Kidney glomerular epithelial cell (primary cell): Measurements from ENCODE around the gene MAP1LC3B2.

Source experiments
- DNase-seq: peaks from one replicate; lab custom pipeline; 2025; lab: John Stamatoyannopoulos, UW

Gene MAP1LC3B2

GRCh38 chr12:116559162-116559935, at the start of gene MAP1LC3B2:
Gene MAP1LC3B2, plus strand, starts transcription at chr12:116559381. Its CDS starts 16,562 bp downstream, at chr12:116575943.
- DNase-seq, result peak; percentile 69

- DNase-seq, result no peak
Measured at GRCh38 chr12:116513944-116514343, 45.2 kb upstream of the MAP1LC3B2 start.

- DNase-seq, result no peak
Measured at GRCh38 chr12:116515684-116516083, 43.5 kb upstream of the MAP1LC3B2 start.

DNA sequence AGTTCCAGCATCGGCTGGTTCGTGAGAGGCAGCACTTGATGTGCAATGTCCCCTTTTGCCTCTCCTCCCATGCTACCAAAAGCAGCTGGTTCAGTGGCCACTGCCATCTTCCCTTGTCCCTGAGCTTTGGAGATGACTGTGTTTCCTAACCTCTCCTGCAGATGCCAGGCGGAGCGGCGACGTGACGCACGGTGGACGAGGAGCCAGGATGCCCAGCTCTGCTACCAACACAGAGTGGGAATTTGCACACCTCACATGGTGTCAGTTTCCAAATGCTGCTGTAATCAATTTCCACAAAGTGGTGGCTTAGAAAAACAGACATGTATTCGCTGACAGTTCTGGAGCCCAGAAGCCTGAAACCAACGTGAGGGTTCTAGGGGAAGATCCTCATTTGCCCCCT, 42.5 kb upstream of the MAP1LC3B2 start:
- DNase-seq, result no peak

DNA sequence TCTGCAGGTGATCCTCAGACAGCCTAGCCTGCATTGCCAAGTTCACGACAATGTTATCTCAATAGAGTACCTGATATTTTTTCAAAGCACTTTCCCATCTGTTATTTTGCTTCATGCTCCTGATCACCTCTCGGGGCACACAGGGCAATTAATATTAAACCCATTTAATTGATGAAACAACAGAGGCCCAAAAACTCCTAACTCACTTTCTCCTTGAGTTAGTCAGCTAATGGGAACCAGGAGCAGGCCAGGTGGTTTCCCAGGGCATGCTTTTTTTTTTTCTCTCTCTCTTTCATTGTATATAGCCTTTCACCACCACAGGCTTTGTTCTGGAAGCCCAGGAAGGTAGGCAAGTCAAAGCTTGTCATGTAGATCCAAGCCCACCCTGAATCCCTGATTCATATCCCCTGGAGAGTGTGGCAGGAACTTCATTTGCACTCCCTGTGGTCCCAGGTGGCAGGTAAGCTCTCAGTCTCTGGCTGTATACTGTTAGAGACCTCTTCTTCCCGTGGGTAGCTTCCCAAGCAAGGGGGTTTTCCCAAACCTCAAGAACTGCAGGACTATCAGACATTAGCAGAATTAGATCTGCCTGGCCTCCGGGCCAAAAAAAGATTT, 41.6 kb upstream of the MAP1LC3B2 start:
- DNase-seq, result no peak

- DNase-seq, result no peak
Measured at GRCh38 chr12:116520225-116520760, 38.9 kb upstream of the MAP1LC3B2 start.

GRCh38 chr12:116520801-116521471, 38.2 kb upstream of the MAP1LC3B2 start:
- peak; percentile 36 for DNase-seq

GRCh38 chr12:116524311-116524710, 34.9 kb upstream of the MAP1LC3B2 start:
- no peak for DNase-seq

GRCh38 chr12:116524964-116525379, 34.2 kb upstream of the MAP1LC3B2 start:
- peak; percentile 45 for DNase-seq

DNA sequence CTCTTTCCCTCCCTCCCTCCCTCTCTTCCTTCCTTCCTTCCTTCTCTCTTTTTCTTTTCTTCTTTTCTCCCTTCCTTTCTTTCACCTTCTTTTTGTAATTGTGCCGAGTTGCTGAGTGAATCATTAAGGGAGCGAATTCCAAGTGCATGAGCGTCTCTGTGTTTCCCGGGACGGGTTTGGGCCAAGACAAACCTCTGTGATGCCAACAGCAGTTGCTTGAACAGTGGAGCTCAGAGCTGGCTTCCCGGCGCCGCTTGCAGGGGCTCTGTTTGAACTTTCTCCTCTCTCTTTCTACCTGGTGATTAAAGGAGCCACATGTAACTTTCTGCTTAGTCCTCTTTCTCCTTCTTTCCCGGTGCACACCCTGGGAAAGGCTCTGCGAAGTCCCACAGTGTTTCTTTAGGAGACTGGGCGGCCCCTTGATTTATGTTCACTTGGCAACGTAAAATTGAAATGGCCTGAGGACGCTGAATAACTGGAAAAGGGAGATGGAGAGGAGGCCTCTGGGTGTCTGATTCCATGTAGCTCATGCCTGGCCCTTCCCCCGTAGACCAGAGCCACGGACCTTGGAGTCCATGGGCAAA, 33.7 kb upstream of the MAP1LC3B2 start:
- DNase-seq, result peak; percentile 92

DNA sequence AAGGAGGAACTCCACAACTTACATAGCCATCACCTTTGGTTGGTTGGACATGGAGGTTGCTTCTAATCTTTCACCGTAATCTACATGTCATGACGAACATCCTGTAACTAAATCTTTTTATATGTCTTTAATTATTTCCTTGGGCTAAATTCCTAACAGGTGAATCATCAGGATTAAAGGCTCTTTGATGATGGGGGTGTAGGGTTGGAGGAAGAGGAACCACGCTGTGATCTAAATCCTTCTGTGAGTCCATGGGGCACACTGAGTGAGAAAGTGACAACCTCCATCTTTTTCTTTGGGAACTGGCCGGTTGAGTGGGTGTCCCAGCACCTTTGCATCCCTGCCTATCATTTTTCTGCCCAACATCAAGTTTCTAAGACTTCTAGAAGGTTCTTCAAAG, 31.1 kb upstream of the MAP1LC3B2 start:
- peak; percentile 59 for DNase-seq

DNA sequence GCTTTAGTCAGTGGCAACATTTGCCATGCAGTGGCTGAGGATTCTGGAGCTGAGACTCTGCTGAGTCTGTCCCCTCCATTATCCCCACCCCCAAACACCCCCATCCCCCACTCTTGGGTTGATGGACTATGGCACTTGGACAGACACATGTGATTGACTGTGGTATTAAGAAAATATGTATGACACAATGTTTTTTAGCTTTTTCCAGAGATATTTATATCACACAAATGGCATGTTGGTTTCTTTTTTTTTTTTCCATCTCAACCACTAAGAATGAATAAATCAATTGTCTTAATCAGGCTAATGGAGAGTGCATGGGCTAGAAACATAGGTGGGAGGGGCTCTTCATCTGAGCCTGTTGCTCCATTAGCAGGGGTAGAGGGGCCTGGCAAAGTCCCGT, 30.7 kb upstream of the MAP1LC3B2 start:
- DNase-seq, result no peak

DNA sequence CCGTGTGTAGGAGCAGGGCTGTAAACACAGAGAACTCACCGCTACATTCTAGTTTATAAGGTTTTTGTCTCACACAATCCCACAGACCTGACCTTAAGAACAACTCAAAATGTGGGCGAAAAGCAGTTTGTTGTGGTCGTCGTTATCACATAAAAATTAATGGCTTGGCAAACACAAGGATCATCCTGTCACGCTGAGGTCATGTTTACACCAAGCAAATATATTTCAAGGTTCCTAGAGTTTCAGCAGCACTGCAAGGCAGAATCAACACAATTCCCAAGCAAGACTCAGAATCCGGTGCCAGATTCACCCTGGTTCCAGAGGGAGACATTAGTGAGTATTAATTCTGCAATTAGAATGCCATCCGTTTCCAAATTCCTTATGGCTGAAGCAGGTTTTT, 30.1 kb upstream of the MAP1LC3B2 start:
- DNase-seq, result peak; percentile 52

- no peak for DNase-seq
Measured at GRCh38 chr12:116529686-116530085, 29.5 kb upstream of the MAP1LC3B2 start.

DNA sequence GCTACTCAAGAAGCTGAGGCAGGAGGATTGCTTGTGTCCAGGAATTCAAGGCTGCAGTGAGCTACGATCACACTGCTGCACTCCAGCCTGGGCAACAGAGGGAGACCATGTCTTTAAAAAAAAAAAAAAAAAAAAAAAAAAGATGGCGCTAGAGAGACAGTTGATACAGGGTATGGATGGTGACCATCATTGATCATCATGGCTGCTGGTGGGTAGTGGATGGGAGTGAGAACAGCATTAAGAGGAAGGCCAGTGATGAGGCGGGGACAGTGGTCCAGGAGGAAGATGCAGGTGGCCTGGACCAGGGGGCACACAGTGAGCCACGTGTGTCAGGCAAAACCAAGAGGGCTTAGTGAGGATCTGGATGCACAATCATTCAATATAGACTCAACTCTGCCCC, 26.8 kb upstream of the MAP1LC3B2 start:
- no peak for DNase-seq

- DNase-seq, result no peak
Measured at GRCh38 chr12:116532986-116533342, 26.2 kb upstream of the MAP1LC3B2 start.

DNA sequence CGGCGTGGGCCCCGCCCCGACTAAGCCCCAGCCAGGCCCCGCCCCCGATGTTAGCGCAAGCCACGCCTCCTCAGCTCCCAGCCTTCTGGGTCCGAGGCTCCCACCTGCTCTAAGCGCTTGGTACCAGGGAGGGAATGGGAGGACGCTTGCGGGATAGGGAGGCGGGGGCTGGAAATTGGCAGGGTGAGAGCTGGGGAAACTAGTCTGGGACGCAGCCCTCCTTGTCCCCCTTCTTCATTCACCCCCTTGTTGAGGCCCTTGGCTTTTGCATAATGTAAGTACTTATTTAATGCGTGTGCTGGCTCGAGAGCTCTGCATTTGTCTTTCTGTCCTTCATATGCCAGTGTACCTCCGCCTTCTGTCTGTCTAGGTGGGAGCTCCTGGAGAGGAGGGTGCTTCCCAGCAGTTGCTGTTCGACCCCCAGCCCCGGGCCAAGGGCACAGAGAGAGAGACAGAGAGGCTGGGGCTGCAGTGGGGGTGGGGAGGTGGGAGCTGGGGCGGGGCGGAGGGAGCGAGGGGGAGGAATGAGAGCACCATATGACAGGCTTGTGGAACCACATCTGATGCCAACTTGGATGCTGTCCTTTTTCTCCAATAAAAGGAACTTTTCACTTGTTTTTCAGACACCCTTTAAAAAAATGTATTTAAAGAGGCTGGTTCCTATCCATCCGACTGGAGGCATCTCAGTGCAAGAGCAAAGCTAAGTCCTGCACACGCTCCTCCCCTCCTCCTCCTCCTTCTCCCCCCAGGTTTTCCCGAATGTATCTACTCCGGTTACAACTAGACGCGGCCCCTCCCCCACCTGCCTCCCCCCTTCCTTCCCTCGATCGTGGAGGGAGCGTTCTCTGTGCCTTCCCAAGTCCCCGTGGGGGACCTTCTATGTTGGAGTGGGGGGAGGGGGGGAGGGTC, 25.6 kb upstream of the MAP1LC3B2 start:
- DNase-seq, result peak; percentile 23

DNA sequence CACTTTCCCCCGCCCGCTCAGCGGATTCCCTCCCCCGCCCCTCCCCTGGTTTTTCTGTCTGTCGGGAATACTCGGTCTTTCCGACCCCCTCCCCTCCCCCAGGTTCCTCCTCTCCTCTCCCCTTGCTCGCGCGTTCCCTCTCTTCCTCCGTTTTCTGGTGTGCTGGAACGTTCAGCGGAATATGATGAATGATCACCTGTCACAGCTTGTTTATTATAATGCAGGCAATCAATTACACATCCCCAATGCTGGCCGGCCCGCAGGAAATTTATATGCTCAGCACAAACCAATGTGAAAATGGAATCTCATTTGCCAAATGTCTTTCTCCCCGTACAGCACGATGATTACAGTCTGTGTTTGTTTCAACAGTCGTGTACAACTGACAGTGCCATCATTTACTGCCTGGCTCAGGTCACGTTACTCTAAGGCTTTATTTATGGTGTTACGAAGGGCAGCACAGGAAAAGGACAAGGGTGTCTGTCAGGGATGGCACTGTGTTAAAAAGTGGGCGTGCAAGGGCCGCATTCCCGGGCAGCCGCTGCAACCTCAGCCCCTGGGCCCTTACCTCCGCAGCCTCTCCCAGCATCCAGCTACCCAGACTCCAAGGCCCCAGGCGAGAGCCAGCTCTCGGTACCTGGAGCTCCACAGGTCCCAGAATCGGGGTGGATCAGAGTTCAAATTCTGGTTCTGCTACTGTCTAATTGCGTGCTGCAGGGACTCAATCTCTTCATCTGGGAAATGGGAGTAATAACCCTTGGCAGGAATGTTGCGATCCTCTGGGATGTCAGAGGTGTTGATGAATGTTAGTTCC, 24.7 kb upstream of the MAP1LC3B2 start:
- DNase-seq, result no peak

DNA sequence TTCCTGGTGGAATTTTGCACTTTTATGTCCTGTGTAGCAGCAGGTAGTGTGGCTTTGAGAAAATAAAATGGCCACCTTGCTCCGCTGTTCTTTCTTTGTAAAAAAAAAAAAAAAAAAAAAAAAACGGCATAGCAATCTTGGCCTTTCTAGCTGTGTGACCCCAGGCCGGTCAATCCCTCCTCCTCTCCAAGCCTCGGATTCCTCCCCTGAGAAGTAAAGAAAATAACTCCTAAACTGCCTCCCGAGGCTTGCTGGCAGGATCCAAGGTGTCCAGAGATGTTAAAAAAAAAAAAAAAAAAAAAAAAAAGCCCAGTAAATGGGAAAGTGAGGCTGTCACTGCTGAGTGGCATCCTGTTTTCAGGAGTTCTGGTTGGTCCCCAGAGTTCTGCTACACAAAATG, 23.9 kb upstream of the MAP1LC3B2 start:
- DNase-seq, result no peak

DNA sequence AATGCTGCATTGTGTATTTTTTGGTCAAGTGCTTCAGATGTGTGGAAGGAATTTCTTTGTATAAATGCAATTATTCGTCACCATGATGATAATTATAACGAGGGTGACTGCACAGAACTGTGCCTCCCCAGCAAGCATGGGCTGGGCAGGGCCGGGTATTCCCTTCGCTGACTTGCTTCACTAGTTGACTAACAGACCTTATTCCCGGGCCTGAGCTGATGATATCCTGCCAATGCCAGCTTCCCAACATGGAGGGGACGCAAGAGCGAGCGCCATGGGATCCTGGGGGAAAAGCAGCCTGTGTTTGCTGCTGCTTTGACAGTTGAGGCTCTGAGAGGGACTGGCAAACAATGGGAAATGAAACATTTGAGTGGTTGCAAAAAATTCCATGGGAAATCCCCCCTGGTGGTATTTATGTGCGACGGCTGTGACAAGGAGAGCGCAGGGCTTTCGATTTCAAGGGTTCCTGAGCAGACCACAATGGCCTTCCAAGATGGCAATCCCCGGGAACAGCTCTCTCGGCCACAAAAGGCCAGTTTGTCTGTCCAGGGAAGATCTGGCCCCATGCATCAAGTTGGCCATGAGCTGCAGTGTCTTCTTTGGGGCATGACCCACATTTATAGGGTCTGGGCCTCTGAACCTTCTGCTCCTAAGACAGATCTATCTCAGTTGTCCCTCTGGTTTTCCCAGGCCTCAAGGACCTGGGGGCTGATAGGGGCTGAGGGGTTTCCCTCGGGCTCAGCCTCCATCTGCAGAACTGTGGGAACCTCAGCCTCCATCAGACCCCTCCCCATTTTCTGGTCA, 21.9 kb upstream of the MAP1LC3B2 start:
- peak; percentile 83 for DNase-seq
